Neural progenitor cell (in vitro differentiated cells): Measurements from ENCODE around the gene HLA-F. TPM values are rescaled to one million over a fixed set of nuclear protein-coding genes. Genes with fewer than 3 reads are reported as not detected.

Experiments used
- DNase-seq: peaks from one replicate; pipeline ENCODE4 v3.0.0-alpha.2; 2016; ENCODE audit warnings: low spot score
- H2AFZ ChIP-seq: fragments of 200-600 bp; sonication (generic); replicated peaks from 2 replicates; pipeline ENCODE4 v1.6.1; 2016; ENCODE audit warnings: antibody characterized with exemption
- H3F3A ChIP-seq: fragments of 200-600 bp; sonication (generic); 2 replicates; pipeline ENCODE4 v1.6.1; 2016; ENCODE audit warnings: antibody characterized with exemption, low read depth
- H3K27ac ChIP-seq: fragments of 200-600 bp; sonication (generic); 2 replicates; pipeline ENCODE4 v1.5.1; 2016; ENCODE audit warnings: mild to moderate bottlenecking
- H3K27me3 ChIP-seq: fragments of 200-600 bp; sonication (generic); 2 replicates; pipeline ENCODE4 v1.6.1; 2016; ENCODE audit warnings: mild to moderate bottlenecking, moderate library complexity
- H3K36me3 ChIP-seq: fragments of 200-600 bp; sonication (generic); 2 replicates; pipeline ENCODE4 v1.5.1; 2016
- H3K4me1 ChIP-seq: fragments of 200-600 bp; sonication (generic); 2 replicates; pipeline ENCODE4 v1.6.1; 2016; ENCODE audit warnings: mixed run types
- H3K4me2 ChIP-seq: fragments of 200-600 bp; sonication (generic); 2 replicates; pipeline ENCODE4 v1.6.1; 2016
- H3K4me3 ChIP-seq: fragments of 200-600 bp; sonication (generic); 2 replicates; pipeline ENCODE4 v1.5.1; 2016
- H3K79me2 ChIP-seq: fragments of 200-600 bp; sonication (generic); 2 replicates; pipeline ENCODE4 v1.6.1; 2016; ENCODE audit warnings: low read depth
- H3K9ac ChIP-seq: fragments of 200-600 bp; sonication (generic); 2 replicates; pipeline ENCODE4 v1.6.1; 2016
- H3K9me3 ChIP-seq: fragments of 200-600 bp; sonication (generic); 2 replicates; pipeline ENCODE4 v1.5.1; 2016; ENCODE audit warnings: low read depth
- H4K20me1 ChIP-seq: fragments of 200-600 bp; sonication (generic); 2 replicates; pipeline ENCODE4 v1.6.1; 2016; ENCODE audit warnings: low read depth
- H3K27ac Mint-ChIP-seq: 3 replicates; pipeline ENCODE4 v1.8.0; 2021; ENCODE audit warnings: mixed read lengths
- H3K27me3 Mint-ChIP-seq: 2 replicates; pipeline ENCODE4 v1.8.0; 2022; ENCODE audit warnings: low read depth, mild to moderate bottlenecking, inconsistent platforms, moderate library complexity, mixed read lengths; ENCODE audit not compliant: insufficient read depth
- H3K36me3 Mint-ChIP-seq: 3 replicates; pipeline ENCODE4 v1.8.0; 2021; ENCODE audit warnings: mixed read lengths
- H3K4me1 Mint-ChIP-seq: 3 replicates; pipeline ENCODE4 v1.8.0; 2021; ENCODE audit warnings: mixed read lengths
- H3K4me3 Mint-ChIP-seq: 3 replicates; pipeline ENCODE4 v1.8.0; 2021; ENCODE audit warnings: mild to moderate bottlenecking, moderate library complexity, mixed read lengths
- H3K9me3 Mint-ChIP-seq: 3 replicates; pipeline ENCODE4 v1.8.0; 2020; ENCODE audit warnings: mixed read lengths
- EZH2 ChIP-seq: fragments of 200-600 bp; sonication (generic); IDR thresholded peaks from 2 replicates; pipeline ENCODE4 v1.6.1; 2017; ENCODE audit warnings: antibody characterized with exemption, mild to moderate bottlenecking, moderate library complexity
- EZH2phosphoT487 ChIP-seq: fragments of 200-600 bp; sonication (generic); IDR thresholded peaks from 2 replicates; pipeline ENCODE4 v1.6.1; 2017; ENCODE audit warnings: antibody characterized with exemption
- total RNA-seq: library from RNA; depleted of rRNA; stranded (reverse); fragments of >200 nt; gene quantifications from 2 replicates; pipeline ENCODE4 v1.2.3, GENCODE V29; 2015; ENCODE audit warnings: low replicate concordance
- TF ChIP-seq, protein P1 (sequence below): fragments of 200-600 bp; sonication (generic); IDR thresholded peaks from 2 replicates; pipeline ENCODE4 v1.5.1; 2017; ENCODE audit warnings: antibody characterized with exemption, mild to moderate bottlenecking

Gene HLA-F
- total RNA-seq, 1 donor from 2014 or later, result not detected

DNA sequence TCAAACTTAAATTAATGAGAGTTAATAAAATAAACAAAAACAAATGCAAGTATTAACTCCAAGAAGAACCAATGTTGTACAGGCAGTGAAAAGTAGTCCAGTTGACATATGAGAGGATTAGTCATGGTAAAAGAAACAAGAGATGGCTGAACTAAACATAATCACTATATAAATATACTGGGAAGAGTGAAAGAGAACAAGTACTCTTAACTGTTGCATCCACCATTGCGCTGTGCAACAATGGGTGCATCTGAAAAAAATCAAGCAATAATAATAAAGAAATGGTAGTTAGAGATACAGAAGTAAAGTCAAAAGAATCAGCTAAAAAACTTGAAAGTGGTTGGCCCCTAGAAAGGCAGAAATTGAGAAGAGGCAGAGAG, 16.6 kb downstream of the HLA-F start:
- Histone ChIP-seq H3K27ac (no peak overlapping the region), H3K4me1 (no peaks in the 10 kb centered on the region)

DNA sequence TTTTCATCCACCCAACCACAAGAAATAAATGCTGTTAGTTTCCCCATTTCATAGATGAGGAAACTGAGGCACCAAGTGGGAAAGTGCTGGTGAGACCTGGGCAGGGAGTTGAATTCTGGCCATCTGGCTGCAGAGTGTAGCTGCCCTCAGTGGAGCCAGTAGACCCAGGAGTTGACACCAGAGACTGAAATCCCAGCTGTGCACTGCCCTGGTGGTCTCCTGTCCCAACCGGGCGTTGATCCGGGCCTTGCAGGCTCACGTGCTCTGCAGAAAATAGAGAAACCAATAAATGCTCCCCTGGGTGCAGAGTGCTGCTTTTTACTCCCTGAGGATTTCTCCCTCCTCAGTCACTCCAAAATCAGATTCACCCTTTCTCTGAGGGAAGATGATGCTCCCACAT, 18.4 kb downstream of the HLA-F start:
- H4K20me1 ChIP-seq, result peaks cover 4% of the 10 kb centered on the region
- no peak overlapping the region for H3K4me3 Mint-ChIP-seq
- H3K27me3 Mint-ChIP-seq, result peaks cover 25% of the 10 kb centered on the region

More for the DNA sequence above, 16.6 kb downstream of the HLA-F start:
- DNase-seq, result no peak
- H3K9me3 Mint-ChIP-seq, result no peaks in the 10 kb centered on the region
- H3K4me1 Mint-ChIP-seq, result no peaks in the 10 kb centered on the region
- no peaks in the 10 kb centered on the region for H3F3A ChIP-seq
- H3K4me3 Mint-ChIP-seq, result no peak overlapping the region
- H3K4me2 ChIP-seq, result no peak overlapping the region
- H3K4me3 ChIP-seq, result no peak overlapping the region
- H2AFZ ChIP-seq, result no peak overlapping the region
- H3K27me3 ChIP-seq, result no peaks in the 10 kb centered on the region
- H3K36me3 Mint-ChIP-seq, result no peaks in the 10 kb centered on the region
- H3K79me2 ChIP-seq, result no peaks in the 10 kb centered on the region
- no peaks in the 10 kb centered on the region for H3K36me3 ChIP-seq
- no peak overlapping the region for H3K9ac ChIP-seq
- H3K9me3 ChIP-seq, result no peaks in the 10 kb centered on the region
- H3K27ac Mint-ChIP-seq, result no peak overlapping the region
- peaks cover 4% of the 10 kb centered on the region for H4K20me1 ChIP-seq
- TF ChIP-seq EZH2 (no peak), EZH2phosphoT487 (no peak)
- TF ChIP-seq, protein P1, sequence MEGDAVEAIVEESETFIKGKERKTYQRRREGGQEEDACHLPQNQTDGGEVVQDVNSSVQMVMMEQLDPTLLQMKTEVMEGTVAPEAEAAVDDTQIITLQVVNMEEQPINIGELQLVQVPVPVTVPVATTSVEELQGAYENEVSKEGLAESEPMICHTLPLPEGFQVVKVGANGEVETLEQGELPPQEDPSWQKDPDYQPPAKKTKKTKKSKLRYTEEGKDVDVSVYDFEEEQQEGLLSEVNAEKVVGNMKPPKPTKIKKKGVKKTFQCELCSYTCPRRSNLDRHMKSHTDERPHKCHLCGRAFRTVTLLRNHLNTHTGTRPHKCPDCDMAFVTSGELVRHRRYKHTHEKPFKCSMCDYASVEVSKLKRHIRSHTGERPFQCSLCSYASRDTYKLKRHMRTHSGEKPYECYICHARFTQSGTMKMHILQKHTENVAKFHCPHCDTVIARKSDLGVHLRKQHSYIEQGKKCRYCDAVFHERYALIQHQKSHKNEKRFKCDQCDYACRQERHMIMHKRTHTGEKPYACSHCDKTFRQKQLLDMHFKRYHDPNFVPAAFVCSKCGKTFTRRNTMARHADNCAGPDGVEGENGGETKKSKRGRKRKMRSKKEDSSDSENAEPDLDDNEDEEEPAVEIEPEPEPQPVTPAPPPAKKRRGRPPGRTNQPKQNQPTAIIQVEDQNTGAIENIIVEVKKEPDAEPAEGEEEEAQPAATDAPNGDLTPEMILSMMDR, result no peak
- peaks cover 19% of the 10 kb centered on the region for H3K27me3 Mint-ChIP-seq

DNA sequence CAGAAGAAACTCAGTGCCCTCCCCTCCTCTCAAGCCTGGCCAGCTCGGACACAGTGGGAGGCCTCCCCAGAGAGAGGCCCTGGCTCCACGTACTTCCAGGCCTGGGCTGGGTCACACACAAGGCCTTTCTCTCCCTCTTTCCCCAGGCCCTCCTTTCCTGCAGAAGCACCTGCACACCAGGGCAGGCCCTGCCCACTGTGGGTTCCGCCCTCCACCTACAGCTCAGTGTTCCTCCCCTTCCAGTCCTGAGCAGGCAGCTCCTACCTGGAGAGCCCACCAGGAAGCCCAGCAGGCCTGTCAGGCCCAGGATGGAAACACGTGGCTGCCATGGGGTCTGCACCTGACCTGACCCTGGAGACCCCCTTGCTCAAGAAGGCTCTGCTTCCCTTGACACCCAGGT, 18.9 kb downstream of the HLA-F start:
- Histone ChIP-seq H3K9me3 (no peaks in the 10 kb centered on the region), H2AFZ (no peak overlapping the region), H3K4me1 (no peaks in the 10 kb centered on the region), H3K4me3 (no peak overlapping the region), H3K4me2 (no peak overlapping the region), H4K20me1 (peaks cover 4% of the 10 kb centered on the region), H3K36me3 (no peaks in the 10 kb centered on the region), H3K79me2 (no peaks in the 10 kb centered on the region), H3F3A (no peaks in the 10 kb centered on the region), H3K27me3 (peaks cover 16% of the 10 kb centered on the region), H3K9ac (no peak overlapping the region), H3K27ac (no peak overlapping the region)
- H3K36me3 Mint-ChIP-seq, result no peaks in the 10 kb centered on the region
- no peaks in the 10 kb centered on the region for H3K4me1 Mint-ChIP-seq
- no peak for DNase-seq
- TF ChIP-seq EZH2phosphoT487 (no peak), EZH2 (no peak)
- TF ChIP-seq, protein P1, result no peak
- H3K4me3 Mint-ChIP-seq, result no peak overlapping the region
- no peak overlapping the region for H3K27ac Mint-ChIP-seq
- peaks cover 29% of the 10 kb centered on the region for H3K27me3 Mint-ChIP-seq
- no peaks in the 10 kb centered on the region for H3K9me3 Mint-ChIP-seq

More for the DNA sequence above, 18.4 kb downstream of the HLA-F start:
- H3K36me3 ChIP-seq, result no peaks in the 10 kb centered on the region
- Mint-ChIP-seq H3K36me3 (no peaks in the 10 kb centered on the region), H3K9me3 (no peaks in the 10 kb centered on the region), H3K4me1 (no peaks in the 10 kb centered on the region), H3K27ac (no peak overlapping the region)
- no peaks in the 10 kb centered on the region for H3K4me1 ChIP-seq
- DNase-seq, result no peak
- H3K4me2 ChIP-seq, result no peak overlapping the region
- H3K4me3 ChIP-seq, result no peak overlapping the region
- TF ChIP-seq, protein P1, result no peak
- TF ChIP-seq EZH2phosphoT487, result no peak
- no peak for TF ChIP-seq EZH2
- H3K9ac ChIP-seq, result no peak overlapping the region
- H3K27ac ChIP-seq, result no peak overlapping the region
- no peaks in the 10 kb centered on the region for H3K9me3 ChIP-seq
- no peaks in the 10 kb centered on the region for H3K79me2 ChIP-seq
- no peaks in the 10 kb centered on the region for H3F3A ChIP-seq
- H2AFZ ChIP-seq, result no peak overlapping the region
- peaks cover 11% of the 10 kb centered on the region for H3K27me3 ChIP-seq
